Skin epidermis (tissue), 12 donors: ENCODE measurements around the gene ETF1.

Source experiments
- H3K27ac ChIP-seq, 21 experiments: fragments of 200-600 bp; sonication (generic) in 11 of 21; one replicate each; pipeline ENCODE4 v1.5.0; 2020; ENCODE audit warnings: mild to moderate bottlenecking in 3 of 21, inconsistent platforms in 2 of 21, moderate library complexity in 2 of 21
- H3K4me3 ChIP-seq, 7 experiments: fragments of 200-600 bp; sonication (generic) in 2 of 7; one replicate each; pipeline ENCODE4 v1.5.0; 2020; ENCODE audit warnings: inconsistent platforms in 2 of 7, mild to moderate bottlenecking in 2 of 7, moderate library complexity in 1 of 7

Gene ETF1

GRCh38 chr5:138542956-138543729 is at the start of gene ETF1:
TSS of gene ETF1 (minus strand) at chr5:138543236. CDS start at chr5:138542918, 318 bp downstream.
- H3K4me3 ChIP-seq, result peak within 1 kb of the TSS; percentile 68 to 99 (median 93)

GRCh38 chr5:138588013-138588788 is 45.2 kb upstream of the ETF1 start:
- no peak overlapping the region for H3K27ac ChIP-seq
- no peak overlapping the region for H3K4me3 ChIP-seq

More at GRCh38 chr5:138542956-138543729, at the start of gene ETF1:
- peak within 1 kb of the TSS; percentile 92 to 100 (median 99) for H3K27ac ChIP-seq

DNA sequence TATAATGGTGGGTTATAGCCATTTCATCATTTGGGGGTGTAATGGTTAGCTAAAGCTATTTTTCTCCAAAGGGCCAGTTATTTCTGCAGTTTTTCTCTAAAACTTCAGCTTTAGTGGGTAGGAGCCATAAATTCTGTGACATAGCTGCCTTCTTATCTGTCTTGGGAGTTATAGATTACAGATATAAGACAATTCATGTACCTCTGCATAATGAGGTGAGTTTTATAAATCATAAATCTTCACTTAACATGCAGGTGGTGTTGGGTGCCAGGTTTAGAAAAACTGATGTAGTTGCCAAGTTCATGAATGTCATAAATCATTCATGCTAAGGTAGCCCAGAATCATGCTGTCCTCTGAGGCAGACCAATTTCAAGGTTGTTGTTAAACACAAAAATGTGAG is 42.1 kb upstream of the ETF1 start:
- Histone ChIP-seq H3K27ac (no peak overlapping the region), H3K4me3 (no peak overlapping the region)

DNA sequence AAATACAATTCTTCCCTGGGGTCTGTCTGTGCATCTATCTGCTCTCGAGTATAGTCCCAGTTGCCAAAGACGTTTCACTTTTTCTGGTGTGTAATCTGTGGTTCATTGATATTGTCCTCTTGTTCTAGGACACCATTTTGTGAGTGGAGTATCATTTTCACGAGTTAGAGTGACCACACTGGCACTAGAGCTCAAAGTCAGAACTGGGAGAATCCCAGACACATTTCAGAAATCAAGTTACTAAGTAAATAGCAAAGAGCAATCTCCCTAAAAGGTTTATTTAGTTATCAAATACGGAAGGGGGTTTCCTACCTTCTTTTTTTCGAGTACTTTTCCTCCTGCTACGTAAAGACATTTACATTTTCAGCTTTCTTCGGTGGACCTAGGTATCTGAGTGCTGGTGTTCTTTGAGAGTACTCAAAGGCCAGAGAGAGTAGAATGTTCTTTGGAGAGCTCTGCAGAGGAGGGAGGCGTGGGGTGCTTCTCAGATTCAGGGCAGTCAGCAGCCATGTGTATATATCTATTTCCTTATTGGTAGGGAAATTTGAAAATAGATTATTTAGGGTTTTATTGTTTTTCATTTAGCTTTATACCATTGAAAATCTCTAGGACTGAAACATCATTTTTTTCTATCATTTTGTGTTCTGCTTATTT is 41.1 kb upstream of the ETF1 start:
- no peak overlapping the region for H3K4me3 ChIP-seq
- no peak overlapping the region for H3K27ac ChIP-seq

- no peak overlapping the region for H3K4me3 ChIP-seq
- H3K27ac ChIP-seq, result no peak overlapping the region
Measured at GRCh38 chr5:138582959-138583358, 39.9 kb upstream of the ETF1 start.

- Histone ChIP-seq H3K4me3 (no peak overlapping the region), H3K27ac (no peak overlapping the region)
Measured at GRCh38 chr5:138580777-138581176, 37.7 kb upstream of the ETF1 start.

DNA sequence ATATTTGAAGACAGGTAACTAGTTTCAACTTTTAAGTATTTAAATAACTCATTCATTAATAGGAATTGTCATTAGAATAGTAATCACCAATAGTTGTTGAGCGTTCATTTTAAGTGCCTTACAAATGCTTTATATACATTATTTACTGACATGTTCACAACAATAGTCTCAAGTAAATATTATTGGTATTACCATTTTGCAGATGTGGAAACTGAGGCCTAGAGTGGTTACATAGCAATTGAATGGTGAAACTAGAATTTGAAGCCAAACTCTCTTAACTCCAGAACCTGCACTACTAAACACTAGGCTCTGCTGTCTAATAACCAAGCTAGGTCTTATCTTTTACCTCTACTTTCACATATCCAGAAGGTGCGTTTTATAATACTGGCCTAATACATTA is 37.0 kb upstream of the ETF1 start:
- Histone ChIP-seq H3K4me3 (no peak overlapping the region), H3K27ac (no peak overlapping the region)

- Histone ChIP-seq H3K4me3 (no peak overlapping the region), H3K27ac (no peak overlapping the region)
Measured at GRCh38 chr5:138579517-138579863, 36.5 kb upstream of the ETF1 start.

- Histone ChIP-seq H3K27ac (peak overlapping the region in 1 of 21 experiments; percentile 26), H3K4me3 (no peak overlapping the region)
Measured at GRCh38 chr5:138577452-138577851, 34.4 kb upstream of the ETF1 start.

DNA sequence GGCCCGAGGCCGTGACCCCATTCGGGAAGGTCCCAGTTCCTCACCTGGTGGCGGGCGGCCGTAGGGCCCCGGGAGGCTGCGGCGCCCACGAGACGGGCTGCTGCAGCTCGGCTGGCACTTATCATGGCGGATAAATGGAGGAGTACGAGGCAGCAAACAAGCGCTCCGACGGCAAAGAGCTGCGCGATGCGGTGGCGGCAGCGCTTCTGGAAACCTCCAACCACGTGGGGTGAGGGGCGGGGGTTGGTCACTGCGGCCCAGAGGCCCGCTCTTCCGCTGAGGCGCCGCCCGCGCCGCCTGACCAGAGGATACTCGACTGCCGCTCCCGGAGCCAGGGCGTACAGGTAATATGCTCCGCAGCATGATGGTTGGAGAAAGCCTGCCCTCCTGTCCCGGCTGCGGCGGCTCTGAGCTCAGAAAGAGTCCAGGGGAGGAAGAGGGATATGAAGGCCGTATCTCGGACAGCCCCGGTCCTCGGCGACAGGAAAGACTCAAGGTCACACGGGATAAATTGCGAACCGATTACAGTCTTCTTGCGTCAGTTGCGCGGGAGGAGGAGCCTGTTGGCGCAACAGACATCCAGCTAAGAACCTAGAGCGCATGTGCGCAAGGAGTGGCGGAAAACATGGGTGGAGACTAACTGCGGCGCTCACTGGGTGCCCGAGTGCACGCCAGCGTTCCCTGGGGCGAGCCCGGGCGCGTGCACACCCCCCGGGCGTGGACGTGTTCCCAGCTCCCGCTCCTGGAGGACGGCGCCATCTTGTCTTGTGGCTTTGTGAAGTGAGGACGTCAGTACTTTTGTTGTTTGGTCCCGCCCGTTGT is 32.4 kb upstream of the ETF1 start, which contains the start of gene HSPA9:
Gene HSPA9 (minus strand): TSS at position 208 of the 822 bp plus-strand sequence. CDS start 83 bp downstream, at position 125.
- H3K27ac ChIP-seq, result peak within 1 kb of the TSS; percentile 81 to 100 (median 99)
- peak within 1 kb of the TSS; percentile 72 to 99 (median 97) for H3K4me3 ChIP-seq

- peak overlapping the region; percentile 81 to 100 (median 99) for H3K27ac ChIP-seq
- H3K4me3 ChIP-seq, result peak overlapping the region; percentile 72 to 99 (median 97)
Measured at GRCh38 chr5:138574744-138575193, 31.7 kb upstream of the ETF1 start.

GRCh38 chr5:138573949-138574670 is 31.1 kb upstream of the ETF1 start:
- peak overlapping the region in 20 of 21 experiments; percentile 96 to 100 (median 99) for H3K27ac ChIP-seq

GRCh38 chr5:138573223-138573622 is 30.2 kb upstream of the ETF1 start:
- Histone ChIP-seq H3K4me3 (peak overlapping the region in 1 of 7 experiments; percentile 99), H3K27ac (peak overlapping the region in 1 of 21 experiments; percentile 36)

More at GRCh38 chr5:138573949-138574670, 31.1 kb upstream of the ETF1 start:
- H3K4me3 ChIP-seq, result peak overlapping the region; percentile 72 to 99 (median 97)

DNA sequence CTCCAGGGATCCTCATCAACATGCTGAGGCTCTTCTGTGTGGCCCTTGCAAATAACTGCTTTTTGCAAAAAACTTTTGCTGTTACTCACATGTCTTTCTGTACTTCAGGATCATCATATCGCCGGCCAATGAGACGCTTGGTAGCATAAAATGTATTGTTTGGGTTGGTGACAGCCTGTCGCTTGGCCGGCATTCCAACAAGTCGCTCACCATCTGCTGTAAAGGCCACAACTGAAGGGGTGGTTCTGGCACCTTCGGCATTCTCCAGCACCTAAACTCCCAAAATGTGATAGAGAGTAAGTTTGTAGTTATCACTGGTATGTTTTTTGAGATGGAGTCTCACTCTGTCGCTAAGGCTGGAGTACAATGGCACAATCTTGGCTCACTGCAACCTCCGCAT is 27.8 kb upstream of the ETF1 start:
- Histone ChIP-seq H3K4me3 (no peak overlapping the region), H3K27ac (no peak overlapping the region)

GRCh38 chr5:138569782-138570181 is 26.7 kb upstream of the ETF1 start:
- Histone ChIP-seq H3K27ac (no peak overlapping the region), H3K4me3 (no peak overlapping the region)

GRCh38 chr5:138568061-138568824 is 25.2 kb upstream of the ETF1 start:
- Histone ChIP-seq H3K27ac (no peak overlapping the region), H3K4me3 (no peak overlapping the region)

GRCh38 chr5:138566792-138567191 is 23.8 kb upstream of the ETF1 start:
- H3K27ac ChIP-seq, result no peak overlapping the region
- H3K4me3 ChIP-seq, result no peak overlapping the region
